HG03457 (cell line): Measurements from ENCODE around the gene P2RX6.
"Not testable (repeated sequence)": the region's sequence is repeated elsewhere in the genome, so short reads cannot be mapped to it uniquely, and the experiment has no call there.

ENCODE experiments used
- ATAC-seq: cut with Tn5 transposase; IDR thresholded peaks from one replicate; pipeline ENCODE4 v1.9.1; 2021; ENCODE audit warnings: moderate number of reproducible peaks; ENCODE audit not compliant: unreplicated experiment

P2RX6 gene

DNA sequence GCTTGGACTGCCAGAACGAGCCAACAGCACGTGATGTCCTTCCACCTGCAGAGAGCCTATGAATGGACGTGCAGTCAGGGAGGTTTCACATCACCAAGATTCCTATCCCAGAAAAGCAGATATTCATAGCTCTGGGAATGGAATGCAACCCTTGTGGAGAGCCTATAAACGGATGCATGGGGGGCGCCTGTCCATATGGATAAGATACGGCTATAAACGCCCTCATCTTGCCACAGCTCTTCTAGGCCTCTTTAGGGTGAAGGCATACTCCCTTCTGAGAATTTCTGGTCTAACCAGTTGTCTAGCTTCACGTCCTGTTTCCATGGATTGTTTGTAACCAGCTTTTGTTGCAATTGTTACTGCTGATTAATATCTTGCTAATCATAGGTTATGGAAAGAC, 56.8 kb downstream of the P2RX6 start:
- not testable (repeated sequence) for ATAC-seq

DNA sequence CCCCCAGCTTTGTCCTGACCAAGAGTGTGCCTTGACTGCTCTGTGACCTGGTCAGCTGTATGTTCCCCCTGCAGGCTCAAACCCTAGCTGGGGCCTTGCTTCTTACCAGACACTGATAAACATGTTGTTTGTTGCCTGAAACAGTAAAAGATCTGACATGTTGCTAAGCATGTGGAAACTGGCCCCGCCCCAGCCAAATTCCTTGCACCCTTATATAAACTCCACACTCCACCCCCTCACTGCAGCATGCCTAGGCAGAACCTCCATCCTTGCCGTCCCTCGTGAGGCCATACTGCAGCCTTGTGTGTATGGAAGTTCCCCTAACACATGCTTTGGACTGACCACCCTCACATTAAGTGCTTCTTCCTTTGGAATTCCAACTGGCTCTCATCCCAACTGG, 58.1 kb downstream of the P2RX6 start:
- no peak for ATAC-seq

DNA sequence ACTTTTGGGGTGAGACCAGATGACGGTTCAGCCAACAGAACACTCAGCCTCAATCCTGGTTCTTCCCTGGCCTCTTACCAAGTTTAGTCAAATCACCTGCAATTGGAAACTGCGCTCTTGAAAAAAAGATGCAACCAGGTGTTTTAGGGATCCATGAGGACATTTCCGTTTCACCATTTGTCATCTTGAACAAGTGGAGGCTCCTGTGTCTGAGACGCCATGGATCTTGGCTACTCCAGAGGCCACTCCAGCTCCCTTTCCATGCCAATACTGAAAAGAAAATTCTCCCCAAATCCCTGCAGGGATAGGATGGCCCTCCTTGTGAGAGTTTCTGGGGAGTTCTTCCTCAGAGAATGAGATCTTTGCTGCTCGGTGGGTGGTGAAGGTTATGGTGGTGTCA, 58.5 kb downstream of the P2RX6 start:
- no peak for ATAC-seq

DNA sequence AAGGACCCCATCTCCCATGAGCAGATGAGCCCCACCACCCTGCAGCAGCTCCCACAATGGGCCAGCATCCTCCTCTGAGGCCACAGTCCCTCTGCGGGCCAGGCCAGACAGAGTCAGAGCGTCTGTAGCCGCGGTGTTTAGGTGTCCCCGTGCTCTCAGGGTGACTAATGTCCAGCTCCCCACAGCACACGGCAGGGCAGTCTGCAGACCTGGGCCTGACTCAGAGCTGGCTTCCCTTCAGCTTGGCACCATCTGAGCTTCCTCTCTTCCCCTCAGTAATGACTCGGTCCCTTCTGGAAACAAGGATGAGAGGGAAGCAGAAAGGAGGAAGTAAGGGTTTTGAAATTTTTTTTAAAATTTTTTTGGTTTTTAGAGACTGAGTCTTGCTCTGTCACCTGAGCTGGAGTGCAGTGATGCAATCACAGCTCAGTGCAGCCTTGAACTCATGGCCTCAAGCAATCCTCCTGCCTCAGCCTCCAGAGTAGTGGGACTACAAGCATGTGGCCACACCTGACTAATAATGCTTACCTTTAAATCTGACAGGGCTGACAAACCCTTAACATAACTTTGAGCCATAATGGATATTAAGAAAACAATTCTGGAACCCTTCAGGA, 59.2 kb downstream of the P2RX6 start:
- no peak for ATAC-seq

DNA sequence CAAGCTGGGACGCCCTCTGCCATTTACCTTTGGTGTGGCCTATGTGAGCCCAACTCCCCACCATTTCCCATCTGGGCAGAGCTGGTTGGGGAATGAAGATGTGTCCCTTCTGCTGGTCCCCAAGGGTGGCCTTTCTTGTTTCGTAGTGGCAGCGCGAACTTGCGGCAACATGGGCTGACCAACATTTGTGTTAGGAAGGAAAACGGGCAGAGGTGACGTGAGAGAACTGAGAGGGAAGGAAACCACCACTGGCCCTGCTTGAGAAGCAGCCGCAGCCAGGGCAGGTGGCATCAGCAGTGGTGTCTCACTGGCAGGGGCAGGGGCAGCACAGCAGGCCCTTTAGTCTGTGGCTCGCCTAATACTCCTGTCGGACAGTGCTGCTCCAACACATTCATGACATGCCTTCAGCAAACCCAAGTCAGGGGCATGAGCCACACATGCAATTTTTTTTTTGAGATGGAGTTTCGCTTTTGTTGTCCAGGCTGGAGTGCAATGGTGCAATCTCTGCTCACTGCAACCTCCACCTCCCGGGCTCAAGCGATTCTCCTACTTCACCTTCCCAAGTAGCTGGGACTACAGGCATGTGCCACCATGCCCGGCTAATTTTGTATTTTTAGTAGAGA, 60.7 kb downstream of the P2RX6 start:
- ATAC-seq = no peak

DNA sequence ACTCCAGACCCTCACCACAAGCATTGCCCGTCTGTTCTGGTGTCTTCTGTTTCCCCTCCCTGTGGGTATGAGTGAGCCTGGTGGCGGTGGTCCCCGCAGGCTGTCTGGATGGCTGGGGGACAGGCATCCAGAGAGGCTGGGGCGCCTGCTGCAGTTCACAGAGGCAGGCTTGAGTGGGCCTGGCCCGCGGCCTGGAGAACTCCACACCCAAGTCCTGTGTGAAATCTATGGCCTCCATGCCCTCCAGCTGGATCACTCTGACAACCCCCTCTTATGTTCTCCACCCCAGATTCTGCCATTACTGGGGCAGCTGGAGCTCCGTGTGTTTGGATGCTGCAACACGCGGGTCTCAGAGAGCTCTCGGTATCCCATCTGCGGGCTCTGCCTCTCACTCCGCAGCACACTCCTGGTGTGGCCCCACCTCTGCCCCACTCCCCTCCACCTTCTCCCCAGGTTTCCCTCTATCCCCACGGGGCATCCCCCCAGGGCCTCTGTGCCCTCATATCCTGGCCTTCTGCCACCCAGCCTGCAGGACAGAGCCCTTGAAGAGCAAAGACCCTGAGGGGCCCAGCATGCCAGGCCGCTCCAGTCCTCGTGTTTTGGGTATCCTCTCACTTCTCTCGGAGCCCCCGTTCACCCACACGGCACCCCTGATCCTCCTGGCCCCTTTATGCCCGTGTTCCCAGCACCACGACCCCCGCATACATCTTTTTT, 62.1 kb downstream of the P2RX6 start:
- no peak for ATAC-seq
